ENCODE data around the gene WDR86.

DNA sequence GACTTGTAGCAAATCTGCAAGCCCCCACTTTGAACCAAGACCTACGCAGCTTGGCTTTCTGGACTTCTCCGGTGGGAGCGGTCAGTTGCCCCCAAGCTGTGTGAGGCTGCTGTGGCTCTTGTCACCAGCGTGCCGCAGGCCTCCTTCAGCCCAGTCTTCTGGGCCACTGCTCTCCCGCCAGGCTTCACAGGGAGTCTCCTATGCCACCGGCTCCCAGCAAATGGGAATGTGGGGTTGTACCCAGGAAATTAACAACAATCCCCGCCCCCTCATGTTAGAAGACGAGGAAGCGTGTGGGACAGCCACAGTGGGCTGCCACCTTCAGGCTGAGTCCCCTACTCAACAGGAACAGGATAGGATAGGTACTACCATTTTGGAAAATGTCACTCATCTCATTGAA lies 4.2 kb downstream of the WDR86 start:
- TF ChIP-seq, protein P1, sequence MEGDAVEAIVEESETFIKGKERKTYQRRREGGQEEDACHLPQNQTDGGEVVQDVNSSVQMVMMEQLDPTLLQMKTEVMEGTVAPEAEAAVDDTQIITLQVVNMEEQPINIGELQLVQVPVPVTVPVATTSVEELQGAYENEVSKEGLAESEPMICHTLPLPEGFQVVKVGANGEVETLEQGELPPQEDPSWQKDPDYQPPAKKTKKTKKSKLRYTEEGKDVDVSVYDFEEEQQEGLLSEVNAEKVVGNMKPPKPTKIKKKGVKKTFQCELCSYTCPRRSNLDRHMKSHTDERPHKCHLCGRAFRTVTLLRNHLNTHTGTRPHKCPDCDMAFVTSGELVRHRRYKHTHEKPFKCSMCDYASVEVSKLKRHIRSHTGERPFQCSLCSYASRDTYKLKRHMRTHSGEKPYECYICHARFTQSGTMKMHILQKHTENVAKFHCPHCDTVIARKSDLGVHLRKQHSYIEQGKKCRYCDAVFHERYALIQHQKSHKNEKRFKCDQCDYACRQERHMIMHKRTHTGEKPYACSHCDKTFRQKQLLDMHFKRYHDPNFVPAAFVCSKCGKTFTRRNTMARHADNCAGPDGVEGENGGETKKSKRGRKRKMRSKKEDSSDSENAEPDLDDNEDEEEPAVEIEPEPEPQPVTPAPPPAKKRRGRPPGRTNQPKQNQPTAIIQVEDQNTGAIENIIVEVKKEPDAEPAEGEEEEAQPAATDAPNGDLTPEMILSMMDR (conservative IDR thresholded peaks at IDR 0.05) = no peak
- no peak for TF ChIP-seq ZFX (IDR thresholded peaks at IDR 0.05)
